CD4-positive, CD25-positive, alpha-beta regulatory T cell (primary cell): ENCODE data around the gene PDE4D. TPM values are rescaled to one million over a fixed set of nuclear protein-coding genes. Genes with fewer than 3 reads are reported as not detected.
A peak's percentile ranks its signal among the peaks of the same experiment; 100 is the strongest.

Source experiments
- ATAC-seq, 2 donors: fragments of 150-1000 bp; cut with Tn5 transposase; one replicate each; pipeline ENCODE4 v1.10.0; 2021; ENCODE audit warnings: low read depth in 2 of 2, moderate number of reproducible peaks in 2 of 2, moderate library complexity in 1 of 2
- DNase-seq, 3 donors: peaks; one replicate each; pipeline versions ENCODE4 v3.0.0 to v3.0.0-alpha.2; 2012 to 2022; ENCODE audit warnings: mixed read lengths in 1 of 3
- H3K27ac ChIP-seq: one replicate; pipeline ENCODE4 v1.7.0; 2013; ENCODE audit warnings: mild to moderate bottlenecking, low read length; ENCODE audit not compliant: insufficient read depth, poor library complexity, severe bottlenecking
- H3K27me3 ChIP-seq: one replicate; pipeline ENCODE4 v1.7.0; 2013; ENCODE audit warnings: low read length; ENCODE audit not compliant: control insufficient read depth, insufficient read depth
- H3K36me3 ChIP-seq: one replicate; pipeline ENCODE4 v1.7.0; 2013; ENCODE audit warnings: mild to moderate bottlenecking, low read length, moderate library complexity; ENCODE audit not compliant: control insufficient read depth, insufficient read depth
- H3K4me1 ChIP-seq: 2 replicates; pipeline ENCODE4 v1.7.0; 2013; ENCODE audit warnings: mild to moderate bottlenecking, low read length; ENCODE audit not compliant: insufficient read depth, control insufficient read depth, poor library complexity, severe bottlenecking
- H3K4me3 ChIP-seq: one replicate; pipeline ENCODE4 v1.7.0; 2013; ENCODE audit warnings: low read depth, mild to moderate bottlenecking, low read length, moderate library complexity
- H3K9me3 ChIP-seq, 2 experiments: 1 replicate in 1 of 2; 2 replicates in 1 of 2; pipeline ENCODE4 v1.7.0; 2013; ENCODE audit warnings: low read length in 2 of 2, mild to moderate bottlenecking in 1 of 2, moderate library complexity in 1 of 2; ENCODE audit not compliant: control insufficient read depth in 2 of 2
- H3K27ac Mint-ChIP-seq, 3 donors: one replicate each; pipeline ENCODE4 v1.8.0; 2020 to 2022; ENCODE audit warnings: mild to moderate bottlenecking in 3 of 3, mixed read lengths in 3 of 3, moderate library complexity in 2 of 3
- H3K27me3 Mint-ChIP-seq: one replicate; pipeline ENCODE4 v1.8.0; 2022; ENCODE audit warnings: mild to moderate bottlenecking, mixed read lengths
- H3K36me3 Mint-ChIP-seq: one replicate; pipeline ENCODE4 v1.8.0; 2020; ENCODE audit warnings: mixed read lengths
- H3K4me1 Mint-ChIP-seq, 4 donors: one replicate each; pipeline ENCODE4 v1.8.0; 2020 to 2022; ENCODE audit warnings: mixed read lengths in 4 of 4, mild to moderate bottlenecking in 1 of 4
- H3K4me3 Mint-ChIP-seq, 4 donors: one replicate each; pipeline ENCODE4 v1.8.0; 2020 to 2022; ENCODE audit warnings: mild to moderate bottlenecking in 4 of 4, mixed read lengths in 4 of 4, moderate library complexity in 3 of 4
- H3K9me3 Mint-ChIP-seq, 7 donors: one replicate each; pipeline ENCODE4 v1.8.0; 2020 to 2022; ENCODE audit warnings: mixed read lengths in 7 of 7, mild to moderate bottlenecking in 3 of 7, moderate library complexity in 2 of 7
- polyA plus RNA-seq, 4 donors: library from polyadenylated mRNA; unstranded; fragments of 300-500 nt; fragmentation: Illumina TruSeq; gene quantifications; one replicate each; pipeline ENCODE4 v1.2.3, GENCODE V29; 2021
- total RNA-seq: library from RNA; stranded (reverse); gene quantifications from one replicate; pipeline ENCODE4 v1.2.3, GENCODE V29; 2022

The PDE4D gene
- total and polyA plus RNA-seq, 5 donors from 2014 or later: 2.1 to 39.9 (median 4.8) TPM

DNA sequence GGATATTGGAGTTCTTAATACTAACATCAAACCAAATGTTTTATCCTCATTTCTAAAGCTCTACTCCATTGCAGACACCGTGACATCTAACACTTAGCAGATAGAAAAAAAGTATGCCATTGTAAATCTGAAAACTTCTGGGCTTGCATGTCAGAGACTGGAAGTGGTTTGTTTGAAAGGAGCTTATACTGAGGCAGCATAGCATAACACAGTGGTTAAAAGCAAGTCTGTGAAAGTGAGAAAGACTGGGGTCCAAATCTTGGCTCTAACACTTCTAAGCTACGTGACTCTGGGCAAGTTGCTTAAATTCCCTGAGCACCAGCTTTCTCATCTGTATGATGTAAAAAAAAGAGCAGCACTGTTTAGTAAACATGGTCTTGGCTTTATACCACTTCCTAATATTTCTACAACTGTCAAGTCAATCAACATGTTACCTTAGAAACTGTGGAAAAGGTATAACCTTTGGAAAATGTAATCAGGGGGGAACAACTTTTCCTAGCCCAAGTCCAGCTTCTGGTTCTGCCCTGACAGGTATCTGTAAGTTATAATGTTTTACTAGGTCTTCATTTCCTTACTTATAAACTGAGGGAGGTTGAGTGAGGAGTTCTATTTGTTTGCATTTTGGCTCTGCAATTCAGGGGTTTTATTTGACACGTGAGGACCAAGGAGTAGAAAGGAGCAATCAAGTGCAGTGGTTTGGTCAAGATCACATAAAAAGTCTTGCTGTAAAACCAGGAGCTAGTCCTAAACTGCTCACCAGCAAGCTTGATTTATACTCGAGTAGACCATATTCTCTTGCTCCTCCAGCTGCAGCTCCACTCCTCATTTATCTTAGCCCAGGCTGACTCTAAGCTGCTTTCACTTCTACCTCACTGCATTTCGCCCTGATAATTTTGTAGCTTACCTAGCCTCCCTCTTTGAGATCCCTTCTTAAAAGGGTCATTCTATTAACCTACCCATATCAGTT, 769.6 kb downstream of the PDE4D start:
- no peaks in the 10 kb centered on the region for H3K27me3 ChIP-seq
- H3K36me3 ChIP-seq: no peaks in the 10 kb centered on the region
- H3K4me3 ChIP-seq: peak overlapping the region; percentile 23
- no peak overlapping the region for H3K27ac ChIP-seq
- H3K4me3 Mint-ChIP-seq: no peak overlapping the region
- peaks cover 0 to 6% (median 3%) of the 10 kb centered on the region in 4 donors for H3K4me1 Mint-ChIP-seq
- H3K4me1 ChIP-seq: peaks cover 40% of the 10 kb centered on the region
- no peaks in the 10 kb centered on the region for H3K27me3 Mint-ChIP-seq
- DNase-seq: peak in 2 of 3 donors; percentile 45 to 58
- peaks cover 0 to 4% (median 0%) of the 10 kb centered on the region in 7 donors for H3K9me3 Mint-ChIP-seq
- peak in 1 of 2 donors; percentile 9 for ATAC-seq
- no peaks in the 10 kb centered on the region for H3K36me3 Mint-ChIP-seq
- no peaks in the 10 kb centered on the region for H3K9me3 ChIP-seq
- H3K27ac Mint-ChIP-seq: no peak overlapping the region

DNA sequence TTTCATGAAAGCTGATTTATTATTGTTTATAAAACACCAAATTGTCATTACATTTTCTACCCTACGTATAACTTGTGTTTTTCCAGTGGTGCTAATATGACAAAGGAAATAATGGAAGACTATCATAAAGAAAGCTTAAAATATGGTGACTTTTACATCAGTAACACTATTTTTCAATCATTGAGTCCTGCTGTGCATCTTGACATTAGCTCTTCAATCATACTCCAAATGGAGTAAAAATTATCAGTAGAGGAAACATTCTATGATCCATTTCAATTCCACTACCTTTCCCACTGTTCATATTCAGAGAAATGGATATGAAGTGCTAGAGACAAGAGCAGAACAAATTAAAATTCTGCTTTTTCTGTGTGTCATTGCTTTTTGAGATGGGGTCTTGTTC, 774.0 kb downstream of the PDE4D start:
- ATAC-seq: no peak
- no peaks in the 10 kb centered on the region for H3K9me3 ChIP-seq
- peaks cover 15% of the 10 kb centered on the region for H3K4me1 ChIP-seq
- no peaks in the 10 kb centered on the region for H3K36me3 Mint-ChIP-seq
- no peaks in the 10 kb centered on the region for H3K36me3 ChIP-seq
- H3K4me3 ChIP-seq: no peak overlapping the region
- no peaks in the 10 kb centered on the region for H3K27me3 Mint-ChIP-seq
- peaks cover 0 to 6% (median 1%) of the 10 kb centered on the region in 4 donors for H3K4me1 Mint-ChIP-seq
- no peak for DNase-seq
- no peak overlapping the region for H3K4me3 Mint-ChIP-seq
- peaks cover 0 to 4% (median 0%) of the 10 kb centered on the region in 7 donors for H3K9me3 Mint-ChIP-seq
- H3K27ac Mint-ChIP-seq: no peak overlapping the region
- H3K27ac ChIP-seq: no peak overlapping the region
- no peaks in the 10 kb centered on the region for H3K27me3 ChIP-seq

DNA sequence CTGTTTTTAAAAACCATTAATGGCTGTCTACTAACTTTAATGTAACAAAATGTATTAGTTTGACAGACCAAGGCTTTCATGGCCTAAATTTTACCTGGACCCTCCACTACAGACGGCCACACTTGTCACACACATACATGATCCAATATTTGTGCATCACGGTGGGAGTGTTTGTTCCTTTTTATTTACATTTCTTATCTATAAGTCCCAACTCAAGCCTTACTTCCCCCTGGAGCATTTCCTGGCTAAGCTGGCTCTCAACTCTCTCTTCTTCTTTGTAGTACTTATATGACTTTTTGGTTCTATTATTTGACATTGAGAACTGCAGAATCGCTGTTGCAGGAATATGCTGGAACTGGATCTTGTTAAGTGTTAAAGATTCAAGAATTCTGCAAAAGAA, 776.2 kb downstream of the PDE4D start:
- Mint-ChIP-seq H3K4me3 (no peak overlapping the region), H3K27ac (no peak overlapping the region), H3K27me3 (no peaks in the 10 kb centered on the region), H3K36me3 (no peaks in the 10 kb centered on the region), H3K4me1 (peaks cover 0 to 3% (median 1%) of the 10 kb centered on the region in 4 donors), H3K9me3 (peaks cover 0 to 5% (median 0%) of the 10 kb centered on the region in 7 donors)
- H3K9me3 ChIP-seq: no peaks in the 10 kb centered on the region
- DNase-seq (no peak), ATAC-seq (no peak)
- H3K4me1 ChIP-seq: no peaks in the 10 kb centered on the region
- H3K27me3 ChIP-seq: no peaks in the 10 kb centered on the region
- no peak overlapping the region for H3K27ac ChIP-seq
- H3K36me3 ChIP-seq: no peaks in the 10 kb centered on the region
- H3K4me3 ChIP-seq: no peak overlapping the region

DNA sequence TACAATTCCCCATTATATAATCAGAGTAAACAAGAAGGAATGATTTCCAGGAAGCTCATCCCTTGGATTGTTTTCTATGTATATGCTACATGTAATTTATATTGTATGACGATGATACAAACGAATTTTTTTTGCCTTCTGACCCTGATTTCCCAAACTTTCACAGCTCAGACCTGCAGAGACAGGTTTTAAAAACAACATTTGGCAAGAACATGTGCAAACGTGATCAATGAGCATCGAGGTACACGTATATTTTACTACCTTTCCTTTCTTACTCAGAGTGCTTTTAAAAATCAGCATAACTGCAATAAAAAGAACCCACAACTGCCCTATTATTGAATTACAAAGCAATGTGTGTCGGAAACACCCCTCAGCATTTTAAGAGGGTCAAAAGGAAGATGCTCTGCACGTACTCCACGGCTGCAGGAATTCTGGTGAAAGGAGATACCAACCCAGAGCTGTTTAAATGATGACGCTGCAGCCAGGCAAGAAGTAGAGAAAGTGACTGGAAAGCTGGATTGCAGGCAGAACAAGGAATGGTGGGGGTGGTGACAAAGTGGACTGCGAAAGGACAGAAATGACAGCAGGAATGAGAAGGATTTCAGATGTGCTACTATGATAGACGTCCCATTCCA, 777.2 kb downstream of the PDE4D start:
- no peak overlapping the region for H3K4me3 ChIP-seq
- no peak overlapping the region for H3K27ac ChIP-seq
- Mint-ChIP-seq H3K9me3 (peaks cover 0 to 2% (median 0%) of the 10 kb centered on the region in 7 donors), H3K4me1 (no peaks in the 10 kb centered on the region), H3K36me3 (no peaks in the 10 kb centered on the region), H3K27ac (no peak overlapping the region), H3K4me3 (no peak overlapping the region), H3K27me3 (no peaks in the 10 kb centered on the region)
- H3K27me3 ChIP-seq: no peaks in the 10 kb centered on the region
- no peaks in the 10 kb centered on the region for H3K36me3 ChIP-seq
- no peaks in the 10 kb centered on the region for H3K4me1 ChIP-seq
- ATAC-seq (no peak), DNase-seq (no peak)
- no peaks in the 10 kb centered on the region for H3K9me3 ChIP-seq

- Mint-ChIP-seq H3K27ac (no peak overlapping the region), H3K9me3 (peaks cover 0 to 2% (median 0%) of the 10 kb centered on the region in 7 donors), H3K36me3 (no peaks in the 10 kb centered on the region), H3K4me3 (no peak overlapping the region), H3K4me1 (no peaks in the 10 kb centered on the region), H3K27me3 (no peaks in the 10 kb centered on the region)
- Histone ChIP-seq H3K4me3 (no peak overlapping the region), H3K4me1 (no peaks in the 10 kb centered on the region), H3K27me3 (no peaks in the 10 kb centered on the region), H3K9me3 (no peaks in the 10 kb centered on the region), H3K27ac (no peak overlapping the region), H3K36me3 (no peaks in the 10 kb centered on the region)
- no peak for DNase-seq
- no peak for ATAC-seq
Observed at GRCh38 chr5:59115345-59115744, 778.2 kb downstream of the PDE4D start.

DNA sequence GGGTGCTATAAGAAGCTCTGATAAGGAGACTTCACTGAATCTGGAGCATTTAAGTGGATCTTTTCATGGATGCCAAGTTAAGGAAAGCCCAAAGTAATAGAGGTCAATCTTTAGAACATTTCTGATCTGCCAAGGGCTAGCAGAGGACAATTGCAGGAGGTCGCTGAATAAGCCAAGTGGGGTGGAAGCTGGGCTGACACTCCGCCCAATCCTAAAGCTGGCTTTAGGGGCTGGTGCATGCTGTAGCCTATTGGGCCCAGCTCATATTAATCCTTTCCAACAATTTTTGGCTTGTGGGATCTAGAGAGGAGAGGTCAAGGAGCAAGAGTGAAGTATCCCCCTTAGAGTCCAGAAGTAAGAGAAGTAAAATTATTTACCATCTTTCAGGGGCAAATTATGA, 784.1 kb downstream of the PDE4D start:
- Histone ChIP-seq H3K27ac (no peak overlapping the region), H3K4me1 (no peaks in the 10 kb centered on the region), H3K36me3 (no peaks in the 10 kb centered on the region), H3K4me3 (no peak overlapping the region), H3K27me3 (no peaks in the 10 kb centered on the region), H3K9me3 (no peaks in the 10 kb centered on the region)
- Mint-ChIP-seq H3K4me1 (no peaks in the 10 kb centered on the region), H3K4me3 (no peak overlapping the region), H3K27me3 (no peaks in the 10 kb centered on the region), H3K27ac (no peak overlapping the region), H3K9me3 (peaks cover 0 to 2% (median 0%) of the 10 kb centered on the region in 7 donors), H3K36me3 (no peaks in the 10 kb centered on the region)
- DNase-seq (no peak), ATAC-seq (no peak)

DNA sequence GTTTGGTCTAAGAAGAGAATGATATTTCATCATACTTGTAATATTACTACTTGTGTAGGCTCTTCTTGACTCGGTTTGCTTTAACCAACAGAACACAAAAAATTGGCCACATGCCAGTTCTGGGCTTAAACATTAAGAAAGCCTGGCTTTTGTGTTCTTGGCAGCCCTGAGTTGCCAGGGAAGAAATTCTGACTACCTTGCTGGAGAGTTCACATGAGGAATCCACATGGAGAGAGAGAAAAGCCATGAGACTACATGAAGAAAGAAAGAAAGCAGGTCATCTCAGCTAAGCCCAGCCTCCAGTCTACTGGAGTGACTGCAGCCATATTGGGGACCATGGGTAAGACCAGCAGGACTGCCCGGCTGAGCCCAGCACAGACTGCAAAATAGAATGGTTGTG, 785.8 kb downstream of the PDE4D start:
- Mint-ChIP-seq H3K27me3 (no peaks in the 10 kb centered on the region), H3K27ac (no peak overlapping the region), H3K9me3 (peaks cover 0 to 1% (median 0%) of the 10 kb centered on the region in 7 donors), H3K4me3 (no peak overlapping the region), H3K4me1 (no peaks in the 10 kb centered on the region), H3K36me3 (no peaks in the 10 kb centered on the region)
- H3K27me3 ChIP-seq: no peaks in the 10 kb centered on the region
- DNase-seq: no peak
- no peaks in the 10 kb centered on the region for H3K36me3 ChIP-seq
- no peak overlapping the region for H3K4me3 ChIP-seq
- no peaks in the 10 kb centered on the region for H3K9me3 ChIP-seq
- ATAC-seq: no peak
- H3K4me1 ChIP-seq: no peaks in the 10 kb centered on the region
- no peak overlapping the region for H3K27ac ChIP-seq
